ENCODE measurements around the gene WDFY4.

Gene WDFY4

GRCh38 chr10:49007129-49007528 lies 322.5 kb downstream of the WDFY4 start:
- DNase-seq = no peak

- DNase-seq = no peak
These were observed 323.4 kb downstream of the WDFY4 start for GRCh38 chr10:49008091-49008490.

GRCh38 chr10:49008505-49009198 lies 324.0 kb downstream of the WDFY4 start:
- DNase-seq = no peak

GRCh38 chr10:49009199-49009979 lies 324.7 kb downstream of the WDFY4 start:
- DNase-seq = no peak

- DNase-seq = no peak
These were observed 325.6 kb downstream of the WDFY4 start for GRCh38 chr10:49010295-49010694.

- DNase-seq = no peak
These were observed 326.2 kb downstream of the WDFY4 start for GRCh38 chr10:49010865-49011264.

GRCh38 chr10:49011756-49012155 lies 327.1 kb downstream of the WDFY4 start:
- no peak for DNase-seq

GRCh38 chr10:49012603-49013002 lies 327.9 kb downstream of the WDFY4 start:
- no peak for DNase-seq

GRCh38 chr10:49015700-49016099 lies 331.0 kb downstream of the WDFY4 start:
- no peak for DNase-seq

GRCh38 chr10:49021685-49022084 lies 337.0 kb downstream of the WDFY4 start:
- no peak for DNase-seq

- no peak for DNase-seq
These were observed 338.4 kb downstream of the WDFY4 start for GRCh38 chr10:49023071-49023470.

GRCh38 chr10:49023752-49024151 lies 339.1 kb downstream of the WDFY4 start:
- DNase-seq = no peak

- DNase-seq = no peak
These were observed 339.8 kb downstream of the WDFY4 start for GRCh38 chr10:49024484-49024883.

GRCh38 chr10:49025347-49025983 lies 340.8 kb downstream of the WDFY4 start:
- no peak for DNase-seq

GRCh38 chr10:49028639-49029038 lies 344.0 kb downstream of the WDFY4 start:
- no peak for DNase-seq

- no peak for DNase-seq
These were observed 345.0 kb downstream of the WDFY4 start for GRCh38 chr10:49029666-49030065.

All from NCI-H526 treated with DMSO at 0.1 percent for 48 hours (cell line).